ENCODE results near the gene STPG2. TPM values are rescaled to one million over a fixed set of nuclear protein-coding genes. Genes with fewer than 3 reads are reported as not detected.

Gene STPG2
- total RNA-seq, 1 donor from 2014 or later, result 15.6 TPM

DNA sequence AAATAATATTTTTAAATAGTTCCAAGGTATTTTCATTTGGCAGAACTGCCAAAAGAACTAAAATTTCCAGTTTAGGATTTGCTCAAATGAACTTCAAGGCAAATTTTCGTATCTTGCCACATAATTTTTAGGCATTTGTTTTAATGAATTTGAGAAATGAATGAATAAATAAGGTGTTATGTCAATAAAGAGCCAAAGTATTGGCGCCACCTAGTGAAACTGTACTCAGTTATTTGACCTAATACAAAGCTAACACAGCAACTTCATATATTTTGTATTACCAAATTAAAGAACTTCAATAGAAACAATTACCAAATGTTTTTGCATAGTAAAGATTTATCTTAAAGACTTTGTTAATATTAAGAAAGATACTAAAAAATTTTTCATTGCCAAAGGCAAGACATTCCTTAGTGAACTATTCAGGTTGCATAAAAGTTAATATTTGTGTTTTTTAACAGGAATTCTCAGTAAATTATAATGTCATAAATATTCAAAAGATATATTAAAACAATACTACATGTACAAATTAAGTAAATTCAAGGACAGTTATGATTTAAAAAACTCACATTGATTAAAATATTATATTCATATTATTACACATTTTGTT is 50.3 kb downstream of the STPG2 start:
- no peak for DNase-seq

DNA sequence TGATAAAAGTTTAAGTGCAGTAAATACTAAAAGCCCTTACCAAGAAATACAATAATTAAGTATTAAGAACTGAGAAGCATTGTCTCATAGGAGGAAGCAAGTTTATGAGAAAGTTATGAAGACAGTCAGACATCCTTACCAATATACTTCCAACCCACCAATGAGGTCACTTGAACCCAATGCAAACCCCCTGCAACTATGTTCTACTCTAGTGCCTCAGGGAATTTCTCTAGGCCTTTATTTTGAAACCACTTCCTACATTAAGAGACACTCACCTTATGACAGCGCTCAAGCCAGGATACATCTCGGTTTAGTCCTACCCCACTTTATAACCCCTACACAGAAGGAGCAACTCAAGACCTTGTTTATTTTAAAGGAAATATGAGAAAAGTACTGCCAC is 61.3 kb downstream of the STPG2 start:
- DNase-seq, result no peak

DNA sequence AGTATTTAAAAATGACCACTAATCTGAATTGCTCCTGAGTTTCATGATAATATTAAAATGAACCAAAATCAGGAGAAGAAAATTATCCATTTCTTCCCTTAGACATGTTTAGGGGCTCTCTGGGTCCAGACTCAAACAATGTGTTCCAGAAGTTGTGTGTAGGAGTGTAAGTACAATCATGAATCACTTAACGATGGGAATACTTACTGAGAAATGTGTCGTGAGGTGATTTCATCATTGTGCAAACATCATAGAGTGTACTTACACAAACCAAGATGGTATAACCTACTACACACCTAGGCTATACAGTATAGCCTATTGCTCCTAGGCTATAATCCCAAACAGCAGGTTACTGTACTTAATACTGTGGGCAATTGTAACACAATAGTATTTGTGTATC is 74.8 kb downstream of the STPG2 start:
- DNase-seq, result no peak

GRCh38 chr4:98055800-98056501 is 87.3 kb downstream of the STPG2 start:
- DNase-seq, result no peak

GRCh38 chr4:98046665-98047064 is 96.6 kb downstream of the STPG2 start:
- DNase-seq, result no peak

DNA sequence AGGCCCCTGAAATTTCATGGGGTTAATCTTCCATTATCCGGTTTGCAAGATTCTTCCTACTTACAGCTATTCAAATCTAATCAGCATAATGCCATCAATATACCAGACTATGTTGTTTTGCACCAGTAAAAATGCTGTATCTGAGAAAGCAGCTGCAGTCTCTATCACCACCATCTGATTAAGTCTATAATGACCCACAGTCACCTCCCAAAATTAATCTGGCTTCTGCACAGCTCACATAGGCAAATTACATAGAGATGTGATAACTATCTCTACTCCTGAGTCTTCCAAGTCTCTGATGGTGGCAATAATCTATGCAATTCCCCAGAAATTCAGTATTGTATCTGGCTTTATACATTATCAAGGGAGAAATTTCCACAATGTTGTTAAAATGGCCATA is 113.2 kb downstream of the STPG2 start:
- no peak for DNase-seq

DNA sequence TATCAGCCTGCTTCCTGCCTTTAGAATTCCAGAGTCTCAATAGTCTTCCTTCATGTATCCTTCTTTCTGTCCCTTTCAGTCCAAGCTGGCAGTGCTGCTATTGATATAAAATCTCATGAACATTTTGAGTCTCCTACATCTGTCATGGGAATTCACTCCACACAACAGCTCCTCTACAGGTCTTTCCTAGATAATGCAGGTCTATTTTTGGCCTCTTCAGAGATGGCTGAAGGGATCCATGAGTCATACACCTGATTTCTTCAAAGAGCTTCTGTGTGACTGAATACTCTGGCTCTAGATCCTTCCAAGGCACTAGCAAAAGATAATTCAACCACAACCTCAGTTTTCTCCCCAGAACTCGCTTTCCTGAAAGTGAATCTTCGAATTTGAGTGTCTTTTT is 115.4 kb downstream of the STPG2 start:
- DNase-seq, result no peak

DNA sequence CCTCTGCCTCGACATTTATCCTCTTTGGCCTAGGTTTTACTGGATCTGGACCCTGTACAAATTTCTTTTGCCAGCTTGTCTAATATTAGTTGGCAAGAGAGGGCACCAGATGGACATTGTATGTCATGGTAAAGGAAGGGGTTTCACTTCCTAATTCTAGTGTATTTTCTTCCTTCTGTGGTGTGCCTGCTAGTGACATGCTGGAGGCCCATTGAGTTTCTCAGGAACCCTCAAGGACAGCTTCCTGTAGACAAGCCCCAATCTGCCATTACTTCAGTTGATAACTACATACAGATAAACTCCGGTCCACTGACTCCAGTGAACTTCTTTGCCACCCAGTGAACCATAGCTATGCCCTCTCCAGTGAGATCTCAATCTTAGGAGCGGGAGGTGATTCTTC is 116.9 kb downstream of the STPG2 start:
- no peak for DNase-seq

- DNase-seq, result no peak
These were observed 136.4 kb downstream of the STPG2 start for GRCh38 chr4:98006814-98007412.

GRCh38 chr4:98006060-98006459 is 137.2 kb downstream of the STPG2 start:
- no peak for DNase-seq

- DNase-seq, result no peak
These were observed 142.3 kb downstream of the STPG2 start for GRCh38 chr4:98000940-98001339.

DNA sequence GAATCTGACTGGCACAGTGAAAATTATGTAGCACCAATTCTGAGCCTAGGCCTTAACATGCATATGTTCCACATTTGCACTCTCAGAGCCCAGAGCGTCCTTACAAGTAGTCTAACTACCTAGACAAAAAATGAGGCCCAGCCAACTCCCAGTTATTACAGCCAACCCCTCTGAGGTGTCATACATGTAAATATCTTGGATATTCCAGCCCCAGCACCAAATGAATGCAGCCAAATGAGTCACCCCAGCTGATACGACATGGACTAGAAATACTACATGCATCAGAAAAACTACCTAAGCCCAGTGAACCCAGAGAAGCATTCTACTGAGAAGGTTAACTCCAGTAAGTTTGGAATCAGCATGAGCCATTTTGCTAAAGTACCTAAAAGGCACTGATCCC is 145.1 kb downstream of the STPG2 start:
- no peak for DNase-seq

DNA sequence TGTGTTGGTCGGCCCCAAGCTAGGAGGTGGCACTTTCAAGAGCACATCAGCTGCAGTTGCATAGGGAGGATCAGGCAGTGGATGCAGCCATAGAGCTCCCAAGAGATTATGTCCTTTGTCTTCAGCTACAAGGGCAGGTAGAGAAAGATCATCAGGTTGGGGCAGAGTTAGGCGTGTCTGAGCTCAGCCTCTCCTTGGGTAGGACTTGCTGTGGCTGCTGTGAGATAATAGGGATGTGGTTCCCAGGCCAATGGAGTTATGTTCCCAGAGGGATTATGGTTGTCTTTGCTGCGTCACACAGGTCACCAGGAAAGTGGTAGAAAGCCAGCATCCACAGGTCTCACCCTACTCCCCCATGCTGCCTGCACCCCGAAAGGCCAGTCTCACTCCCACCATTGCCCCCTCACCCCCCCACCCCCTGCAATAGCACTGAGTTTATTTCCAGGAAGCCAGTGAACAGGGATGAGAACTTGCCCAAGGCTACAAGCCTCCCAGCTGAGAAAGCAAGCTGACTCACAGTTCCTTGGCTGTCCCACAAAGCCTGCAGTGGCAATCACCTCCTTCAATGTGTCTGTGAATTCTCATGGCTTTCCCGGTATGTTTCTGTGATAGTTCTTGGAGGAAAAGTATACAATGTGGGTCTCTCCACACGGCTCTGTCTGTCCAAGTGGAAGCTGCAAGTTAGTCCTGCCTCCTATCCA is 148.4 kb downstream of the STPG2 start:
- no peak for DNase-seq

DNA sequence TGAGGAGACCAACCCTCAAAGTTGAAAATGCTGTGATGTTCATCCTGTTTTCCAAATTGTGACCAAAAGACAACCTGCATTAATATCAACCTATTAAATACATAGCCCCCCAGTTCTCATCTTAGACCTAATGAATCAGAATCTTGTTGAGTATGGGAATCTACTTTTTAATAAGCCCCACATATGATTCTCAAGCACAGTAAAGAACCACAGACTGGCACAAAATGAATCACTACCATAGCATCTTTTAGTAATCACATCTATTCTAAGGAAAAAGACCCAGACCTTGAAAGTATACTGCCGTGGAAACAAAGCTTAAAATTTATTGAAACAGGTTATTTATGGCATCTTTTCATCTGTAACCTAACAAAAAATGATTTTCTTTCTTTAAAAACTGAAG is 152.9 kb downstream of the STPG2 start:
- no peak for DNase-seq

DNA sequence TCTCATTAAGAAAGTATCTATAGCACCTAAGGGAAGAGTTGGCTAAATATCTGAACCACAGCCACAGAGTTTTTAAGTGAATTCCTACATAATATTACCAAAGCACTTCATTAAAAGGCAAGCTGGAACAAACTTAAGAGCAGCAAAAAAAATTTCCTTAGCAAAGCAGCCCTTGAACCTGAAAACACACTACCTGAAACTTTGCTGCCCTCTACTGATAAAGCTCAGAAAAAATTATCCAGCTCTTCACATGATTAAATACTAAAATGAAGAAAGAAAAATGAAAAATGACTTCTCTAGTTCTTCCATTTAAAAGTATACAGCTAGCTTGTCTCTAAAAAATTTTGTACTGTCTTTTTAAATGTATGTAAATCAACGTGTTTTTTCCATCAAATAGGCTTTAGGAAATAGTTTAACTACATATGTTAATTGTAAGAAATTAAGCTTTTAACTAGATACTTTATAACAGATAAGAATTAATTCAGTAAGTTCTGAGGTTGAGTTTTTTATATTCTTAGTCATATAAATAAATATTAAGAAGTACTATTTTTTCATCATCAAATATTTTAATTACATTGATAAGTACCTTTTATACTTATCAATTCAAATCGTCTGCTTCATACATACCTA is 156.1 kb downstream of the STPG2 start:
- DNase-seq, result no peak

DNA sequence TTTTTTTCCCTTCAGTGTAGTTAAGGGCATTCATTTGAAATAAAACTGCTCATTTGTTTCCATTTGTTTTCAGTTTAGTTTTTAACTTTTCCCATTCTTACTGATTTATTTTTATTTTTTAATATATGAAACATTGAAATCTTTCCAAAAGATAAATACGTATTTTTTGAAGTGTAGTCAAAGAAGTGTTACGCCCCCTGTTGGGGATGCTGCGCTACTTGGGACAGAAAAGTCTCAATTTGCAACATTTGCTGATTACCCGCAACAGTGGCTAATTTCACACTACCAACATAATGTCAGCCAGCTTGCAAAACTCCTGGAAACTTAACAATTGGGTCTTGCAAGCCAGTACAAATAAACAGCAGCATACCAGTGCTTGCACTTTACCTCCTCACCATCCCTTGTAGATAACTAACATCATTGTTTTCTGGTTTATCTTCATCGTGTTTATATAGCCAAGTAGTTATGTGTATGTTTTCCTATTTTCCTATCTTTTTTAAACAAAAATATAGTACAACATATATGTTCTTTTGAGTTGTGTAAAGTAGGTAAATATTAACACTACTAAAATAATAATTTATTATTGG is 158.6 kb downstream of the STPG2 start:
- DNase-seq, result no peak

DNA sequence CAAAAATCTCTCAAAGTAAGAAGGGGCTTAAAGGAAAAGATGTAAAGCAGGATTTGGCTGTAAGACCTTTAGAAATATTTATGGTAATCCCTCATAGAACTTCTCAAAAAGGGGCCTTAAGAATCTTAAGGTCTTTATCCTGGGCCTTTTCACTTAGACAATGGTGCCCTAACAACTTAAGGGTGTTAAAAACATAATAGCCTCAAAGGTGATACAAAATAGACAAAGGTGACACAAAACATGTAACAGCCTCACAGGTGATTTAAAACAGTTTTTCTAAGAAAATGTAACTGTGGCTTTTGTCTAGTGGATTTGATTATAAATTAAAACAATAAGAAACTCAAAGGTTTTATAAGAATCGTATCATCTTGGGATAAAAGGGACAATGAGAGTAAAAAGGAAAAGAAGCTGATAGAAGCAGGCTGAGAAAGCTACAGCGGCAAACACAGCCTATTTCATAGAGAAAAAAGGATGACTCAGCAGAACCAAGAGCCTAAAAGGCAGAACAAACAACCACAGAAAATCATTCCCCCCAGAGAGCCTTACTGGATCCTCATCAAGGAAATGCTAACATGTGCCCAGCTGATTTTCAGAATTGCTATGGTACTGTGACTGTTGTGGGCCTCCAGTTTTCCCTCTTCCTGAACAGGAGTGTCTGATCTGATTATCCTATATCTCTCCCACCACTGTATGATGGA is 164.3 kb downstream of the STPG2 start:
- DNase-seq, result no peak

GRCh38 chr4:97953171-97953941 is 189.9 kb downstream of the STPG2 start:
- DNase-seq, result no peak

DNA sequence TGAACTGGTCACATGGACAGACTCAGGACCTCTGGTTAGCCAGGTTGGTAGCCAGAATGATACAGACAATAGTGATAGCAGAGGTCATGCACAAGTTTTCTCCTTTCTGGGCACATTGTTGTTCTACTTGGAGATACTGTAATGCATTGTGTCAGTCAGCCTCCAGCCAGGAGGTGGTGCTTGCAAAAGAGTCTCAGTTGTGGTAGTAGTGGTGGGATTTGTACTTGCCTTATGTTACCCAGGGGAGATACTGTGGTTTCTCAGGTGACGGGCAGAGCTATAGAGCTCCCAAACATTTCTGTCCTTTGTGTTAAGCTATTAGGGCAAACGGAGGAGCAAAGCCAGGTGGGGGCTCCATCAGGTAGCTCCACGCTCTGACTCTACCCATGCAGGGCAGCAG is 190.5 kb downstream of the STPG2 start:
- DNase-seq, result no peak

- DNase-seq, result no peak
These were observed 192.4 kb downstream of the STPG2 start for GRCh38 chr4:97950836-97951235.

- DNase-seq, result no peak
These were observed 200.3 kb downstream of the STPG2 start for GRCh38 chr4:97942951-97943350.

Measured in occipital lobe (tissue), 2 donors.